ENCODE results near the gene GRAMD2B. TPM values are rescaled to one million over a fixed set of nuclear protein-coding genes. Genes with fewer than 3 reads are reported as not detected.

The GRAMD2B gene
- polyA plus RNA-seq, 4 donors = 13.7 to 39.1 (median 20.4) TPM

DNA sequence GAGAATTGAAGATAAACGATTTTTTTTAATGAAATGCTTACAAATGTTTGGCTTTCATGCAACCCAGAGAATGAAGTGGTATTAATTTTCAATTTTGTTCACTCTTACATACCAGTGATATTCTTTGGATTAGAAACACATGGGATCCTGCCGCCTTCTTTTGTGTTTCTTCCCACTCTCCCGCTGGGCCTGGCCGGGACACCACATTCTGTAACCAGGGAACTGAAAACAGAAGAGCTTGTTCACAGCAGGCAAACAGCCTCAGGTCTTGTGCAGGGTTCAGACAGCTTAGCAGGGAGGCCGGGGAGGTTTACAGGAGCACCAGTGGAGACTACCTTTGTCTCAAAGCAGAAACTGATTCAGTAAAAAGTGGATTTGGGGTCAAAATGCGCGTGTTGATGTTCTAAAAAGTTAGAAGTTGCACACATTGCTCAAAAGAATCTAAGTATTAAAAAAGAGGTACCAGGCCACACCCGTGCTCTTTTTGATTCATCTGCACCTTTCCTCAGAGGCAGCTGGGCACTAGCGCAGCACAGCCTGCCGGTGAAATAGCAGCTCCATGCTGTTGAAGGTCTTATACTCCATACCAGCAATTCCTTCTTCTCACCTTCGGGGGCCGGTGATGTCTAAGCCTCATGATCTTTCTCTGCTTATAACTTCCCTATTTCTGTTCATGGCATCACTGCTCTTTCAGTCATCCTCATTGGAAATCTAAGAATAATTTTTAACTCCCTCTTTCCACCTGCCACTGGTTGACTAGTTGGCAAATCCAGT, 67.1 kb downstream of the GRAMD2B start:
- no peaks in the 10 kb centered on the region for H3K4me1 ChIP-seq (ENCODE audit: control insufficient read depth in 3 of 3, insufficient read depth in 2 of 3, low read depth in 1 of 3, low read length in 2 of 3)
- H3K27me3 ChIP-seq (ENCODE audit: control insufficient read depth in 3 of 3, insufficient read depth in 3 of 3, low read length in 3 of 3) = no peaks in the 10 kb centered on the region
- H3K4me3 ChIP-seq (ENCODE audit: low read depth in 1 of 3, low read length in 3 of 3) = no peak overlapping the region
- no peak for DNase-seq
- FAIRE-seq = no peak
- 84 to 91% (median 91%) methylated on average over 12 of the region's 12 CpGs for WGBS, 3 donors
- H3K36me3 ChIP-seq (ENCODE audit: control insufficient read depth in 3 of 3, insufficient read depth in 2 of 3, low read depth in 1 of 3, low read length in 3 of 3) = peaks cover 14 to 34% (median 28%) of the 10 kb centered on the region in 3 donors
- no peaks in the 10 kb centered on the region for H3K9me3 ChIP-seq (ENCODE audit: control insufficient read depth in 2 of 2, insufficient read depth in 1 of 2, low read depth in 1 of 2, low read length in 1 of 2)
- H3K27ac ChIP-seq (ENCODE audit: low read depth in 1 of 3, low read length in 2 of 3) = no peak overlapping the region

DNA sequence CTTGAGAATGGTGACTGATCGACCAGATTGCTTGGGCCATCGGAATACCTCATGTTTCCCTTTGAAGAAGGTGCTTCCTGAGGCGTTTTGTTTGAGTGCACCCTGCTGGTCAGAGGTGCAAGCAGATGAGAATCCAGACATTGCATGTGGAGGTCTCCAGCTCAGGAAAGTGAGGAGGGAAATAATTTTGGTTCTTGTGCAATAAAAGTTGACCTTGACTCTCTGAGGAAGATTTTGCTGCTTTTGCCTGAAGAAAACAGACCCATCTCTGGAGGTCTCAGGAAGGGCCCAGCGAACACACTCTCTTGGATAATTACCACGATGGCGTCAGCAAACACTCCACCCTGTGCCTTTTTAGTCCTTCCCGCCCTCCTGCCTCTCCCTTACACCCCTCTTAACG, 69.7 kb downstream of the GRAMD2B start:
- DNase-seq (peak; percentile 17 to 46), FAIRE-seq (no peak)
- 71 to 76% (median 74%) methylated on average over 8 of the region's 8 CpGs for WGBS, 3 donors
- Histone ChIP-seq H3K4me1 (ENCODE audit: control insufficient read depth in 3 of 3, insufficient read depth in 2 of 3, low read depth in 1 of 3, low read length in 2 of 3) (no peaks in the 10 kb centered on the region), H3K27ac (ENCODE audit: low read depth in 1 of 3, low read length in 2 of 3) (no peak overlapping the region), H3K4me3 (ENCODE audit: low read depth in 1 of 3, low read length in 3 of 3) (no peak overlapping the region), H3K27me3 (ENCODE audit: control insufficient read depth in 3 of 3, insufficient read depth in 3 of 3, low read length in 3 of 3) (no peaks in the 10 kb centered on the region), H3K36me3 (ENCODE audit: control insufficient read depth in 3 of 3, insufficient read depth in 2 of 3, low read depth in 1 of 3, low read length in 3 of 3) (peaks cover 9 to 29% (median 15%) of the 10 kb centered on the region in 3 donors), H3K9me3 (ENCODE audit: control insufficient read depth in 2 of 2, insufficient read depth in 1 of 2, low read depth in 1 of 2, low read length in 1 of 2) (no peaks in the 10 kb centered on the region)

GRCh38 chr5:126494393-126494792, 71.2 kb downstream of the GRAMD2B start:
- no peak overlapping the region for H3K4me3 ChIP-seq (ENCODE audit: low read depth in 1 of 3, low read length in 3 of 3)
- no peak for DNase-seq
- H3K9me3 ChIP-seq (ENCODE audit: control insufficient read depth in 2 of 2, insufficient read depth in 1 of 2, low read depth in 1 of 2, low read length in 1 of 2) = no peaks in the 10 kb centered on the region
- no peaks in the 10 kb centered on the region for H3K4me1 ChIP-seq (ENCODE audit: control insufficient read depth in 3 of 3, insufficient read depth in 2 of 3, low read depth in 1 of 3, low read length in 2 of 3)
- no peak overlapping the region for H3K27ac ChIP-seq (ENCODE audit: low read depth in 1 of 3, low read length in 2 of 3)
- no peaks in the 10 kb centered on the region for H3K27me3 ChIP-seq (ENCODE audit: control insufficient read depth in 3 of 3, insufficient read depth in 3 of 3, low read length in 3 of 3)
- 97 to 98% (median 97%) methylated on average over 3 of the region's 3 CpGs for WGBS, 3 donors
- H3K36me3 ChIP-seq (ENCODE audit: control insufficient read depth in 3 of 3, insufficient read depth in 2 of 3, low read depth in 1 of 3, low read length in 3 of 3) = peaks cover 2 to 24% (median 6%) of the 10 kb centered on the region in 3 donors
- FAIRE-seq = no peak

DNA sequence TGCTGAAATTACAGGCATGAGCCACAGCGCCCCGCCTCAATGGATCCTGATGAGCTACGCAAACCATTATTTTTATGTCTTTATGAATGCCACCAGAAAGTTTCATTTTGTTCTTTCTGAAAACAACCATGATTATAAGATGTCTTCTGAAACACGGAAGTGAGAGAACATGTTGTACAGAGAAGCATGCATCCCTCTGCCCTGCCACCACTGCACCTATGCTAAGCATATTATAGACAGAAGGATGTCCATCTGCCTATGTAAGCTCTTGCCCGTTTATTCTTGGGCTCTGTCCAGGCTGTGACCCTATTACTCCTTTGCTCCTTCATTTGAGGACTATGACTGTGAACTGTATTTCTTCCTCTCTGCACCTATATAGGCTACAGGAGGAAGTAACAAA, 74.3 kb downstream of the GRAMD2B start:
- Histone ChIP-seq H3K9me3 (ENCODE audit: control insufficient read depth in 2 of 2, insufficient read depth in 1 of 2, low read depth in 1 of 2, low read length in 1 of 2) (no peaks in the 10 kb centered on the region), H3K27me3 (ENCODE audit: control insufficient read depth in 3 of 3, insufficient read depth in 3 of 3, low read length in 3 of 3) (no peaks in the 10 kb centered on the region), H3K4me3 (ENCODE audit: low read depth in 1 of 3, low read length in 3 of 3) (no peak overlapping the region), H3K4me1 (ENCODE audit: control insufficient read depth in 3 of 3, insufficient read depth in 2 of 3, low read depth in 1 of 3, low read length in 2 of 3) (no peaks in the 10 kb centered on the region), H3K36me3 (ENCODE audit: control insufficient read depth in 3 of 3, insufficient read depth in 2 of 3, low read depth in 1 of 3, low read length in 3 of 3) (peaks cover 0 to 10% (median 4%) of the 10 kb centered on the region in 3 donors), H3K27ac (ENCODE audit: low read depth in 1 of 3, low read length in 2 of 3) (no peak overlapping the region)
- DNase-seq (no peak), FAIRE-seq (no peak)
- 80 to 83% (median 82%) methylated on average over 5 of the region's 5 CpGs for WGBS, 3 donors

DNA sequence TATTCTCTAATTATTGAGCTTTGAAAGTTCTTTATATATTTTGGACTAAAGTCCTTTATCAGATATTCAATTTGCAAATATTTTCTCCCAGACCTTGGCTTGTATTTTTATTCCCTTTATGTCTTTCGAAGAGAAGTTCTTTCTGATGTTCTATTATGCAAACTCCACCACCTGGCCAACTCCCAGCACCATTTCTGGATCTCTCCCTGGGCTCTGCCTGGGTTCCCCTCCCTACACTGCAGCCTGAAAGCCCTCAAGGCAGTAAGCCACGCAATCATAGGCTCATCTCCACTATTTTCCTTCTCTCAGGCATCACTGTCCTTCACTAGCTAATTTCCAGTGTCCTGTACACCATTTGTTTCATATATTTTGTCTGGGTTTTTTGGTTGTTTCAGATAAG, 76.1 kb downstream of the GRAMD2B start:
- WGBS, 3 donors = 89 to 93% (median 90%) methylated on average over 2 of the region's 2 CpGs

DNA sequence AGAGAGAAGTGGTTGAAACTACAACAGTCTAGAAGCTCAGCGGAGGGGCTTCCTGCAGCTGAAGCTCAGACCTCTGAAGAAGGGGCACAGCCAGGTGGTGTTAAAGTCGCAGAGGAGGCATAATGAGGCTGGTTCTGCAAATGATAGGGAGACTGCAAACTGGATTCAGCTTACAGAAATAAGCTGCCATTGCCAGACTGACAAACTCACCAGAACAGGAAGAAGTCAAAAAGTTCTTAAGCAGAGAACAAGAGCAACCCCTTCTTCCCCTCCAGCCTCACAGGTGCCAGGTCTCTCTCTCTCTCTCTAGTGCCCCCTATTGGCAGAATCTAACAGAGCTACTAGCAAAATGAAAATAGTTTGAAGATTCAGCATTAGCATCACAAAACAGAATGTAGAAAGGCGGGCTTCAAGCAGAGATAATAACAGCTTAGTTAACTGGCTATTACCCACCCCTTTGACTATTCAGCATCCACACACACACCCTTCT, 76.7 kb downstream of the GRAMD2B start:
- no peak overlapping the region for H3K4me3 ChIP-seq (ENCODE audit: low read depth in 1 of 3, low read length in 3 of 3)
- DNase-seq (peak; percentile 31 to 50), FAIRE-seq (no peak)
- no peak overlapping the region for H3K27ac ChIP-seq (ENCODE audit: low read depth in 1 of 3, low read length in 2 of 3)
- no peaks in the 10 kb centered on the region for H3K27me3 ChIP-seq (ENCODE audit: control insufficient read depth in 3 of 3, insufficient read depth in 3 of 3, low read length in 3 of 3)
- no peaks in the 10 kb centered on the region for H3K9me3 ChIP-seq (ENCODE audit: control insufficient read depth in 2 of 2, insufficient read depth in 1 of 2, low read depth in 1 of 2, low read length in 1 of 2)
- no peaks in the 10 kb centered on the region for H3K4me1 ChIP-seq (ENCODE audit: control insufficient read depth in 3 of 3, insufficient read depth in 2 of 3, low read depth in 1 of 3, low read length in 2 of 3)
- H3K36me3 ChIP-seq (ENCODE audit: control insufficient read depth in 3 of 3, insufficient read depth in 2 of 3, low read depth in 1 of 3, low read length in 3 of 3) = no peaks in the 10 kb centered on the region
- WGBS, 3 donors = 80 to 91% (median 84%) methylated on average over 3 of the region's 3 CpGs

More for the DNA sequence above, 76.1 kb downstream of the GRAMD2B start:
- FAIRE-seq (no peak), DNase-seq (no peak)
- Histone ChIP-seq H3K9me3 (ENCODE audit: control insufficient read depth in 2 of 2, insufficient read depth in 1 of 2, low read depth in 1 of 2, low read length in 1 of 2) (no peaks in the 10 kb centered on the region), H3K4me3 (ENCODE audit: low read depth in 1 of 3, low read length in 3 of 3) (no peak overlapping the region), H3K36me3 (ENCODE audit: control insufficient read depth in 3 of 3, insufficient read depth in 2 of 3, low read depth in 1 of 3, low read length in 3 of 3) (peaks cover 0 to 3% (median under 1%) of the 10 kb centered on the region in 3 donors), H3K27me3 (ENCODE audit: control insufficient read depth in 3 of 3, insufficient read depth in 3 of 3, low read length in 3 of 3) (no peaks in the 10 kb centered on the region), H3K4me1 (ENCODE audit: control insufficient read depth in 3 of 3, insufficient read depth in 2 of 3, low read depth in 1 of 3, low read length in 2 of 3) (no peaks in the 10 kb centered on the region), H3K27ac (ENCODE audit: low read depth in 1 of 3, low read length in 2 of 3) (no peak overlapping the region)

DNA sequence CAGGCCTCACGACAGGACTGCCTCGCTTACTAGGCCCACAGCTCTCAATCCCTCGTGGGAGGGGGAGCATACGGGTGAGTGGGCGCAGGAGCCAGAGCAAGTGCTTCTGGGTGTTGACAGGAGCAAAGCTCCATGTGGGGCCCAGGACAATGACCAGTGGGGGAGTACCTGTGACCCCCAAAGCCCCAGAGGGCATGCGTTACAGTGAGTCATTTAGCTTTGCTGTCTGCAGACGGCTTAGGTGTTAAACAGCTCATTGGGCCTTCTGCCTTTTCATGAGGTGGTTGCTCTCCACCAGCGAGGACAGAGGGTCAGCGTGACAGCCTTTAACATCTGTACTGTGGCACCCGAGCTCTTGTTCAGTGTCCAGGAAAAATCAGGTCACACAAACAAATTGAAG, 78.2 kb downstream of the GRAMD2B start:
- H3K27me3 ChIP-seq (ENCODE audit: control insufficient read depth in 3 of 3, insufficient read depth in 3 of 3, low read length in 3 of 3) = no peaks in the 10 kb centered on the region
- no peak for FAIRE-seq
- no peaks in the 10 kb centered on the region for H3K4me1 ChIP-seq (ENCODE audit: control insufficient read depth in 3 of 3, insufficient read depth in 2 of 3, low read depth in 1 of 3, low read length in 2 of 3)
- whole genome bisulfite sequencing, 3 donors = 91 to 96% (median 94%) methylated on average over 10 of the region's 10 CpGs
- no peak for DNase-seq
- no peak overlapping the region for H3K4me3 ChIP-seq (ENCODE audit: low read depth in 1 of 3, low read length in 3 of 3)
- no peaks in the 10 kb centered on the region for H3K9me3 ChIP-seq (ENCODE audit: control insufficient read depth in 2 of 2, insufficient read depth in 1 of 2, low read depth in 1 of 2, low read length in 1 of 2)
- H3K27ac ChIP-seq (ENCODE audit: low read depth in 1 of 3, low read length in 2 of 3) = no peak overlapping the region
- H3K36me3 ChIP-seq (ENCODE audit: control insufficient read depth in 3 of 3, insufficient read depth in 2 of 3, low read depth in 1 of 3, low read length in 3 of 3) = no peaks in the 10 kb centered on the region

- H3K36me3 ChIP-seq (ENCODE audit: control insufficient read depth in 3 of 3, insufficient read depth in 2 of 3, low read depth in 1 of 3, low read length in 3 of 3) = no peaks in the 10 kb centered on the region
- peak; percentile 15 to 21 for DNase-seq
- no peaks in the 10 kb centered on the region for H3K27me3 ChIP-seq (ENCODE audit: control insufficient read depth in 3 of 3, insufficient read depth in 3 of 3, low read length in 3 of 3)
- H3K9me3 ChIP-seq (ENCODE audit: control insufficient read depth in 2 of 2, insufficient read depth in 1 of 2, low read depth in 1 of 2, low read length in 1 of 2) = no peaks in the 10 kb centered on the region
- H3K27ac ChIP-seq (ENCODE audit: low read depth in 1 of 3, low read length in 2 of 3) = peak overlapping the region in 1 of 3 donors; percentile 84
- H3K4me3 ChIP-seq (ENCODE audit: low read depth in 1 of 3, low read length in 3 of 3) = no peak overlapping the region
- H3K4me1 ChIP-seq (ENCODE audit: control insufficient read depth in 3 of 3, insufficient read depth in 2 of 3, low read depth in 1 of 3, low read length in 2 of 3) = no peaks in the 10 kb centered on the region
- 24 to 32% (median 30%) methylated on average over 5 of the region's 5 CpGs for whole genome bisulfite sequencing, 3 donors
- no peak for FAIRE-seq
Measured at GRCh38 chr5:126503602-126504104, 80.4 kb downstream of the GRAMD2B start.

All from small intestine (tissue), 7 donors.